Measurements from ENCODE around the gene TNF. TPM values are rescaled to one million over a fixed set of nuclear protein-coding genes. Genes with fewer than 3 reads are reported as not detected.
"Not testable (repeated sequence)": the region's sequence is repeated elsewhere in the genome, so short reads cannot be mapped to it uniquely, and the experiment has no call there.

The TNF gene
- total and polyA plus RNA-seq, 11 donors, result 0.15 to 7.6 (median 0.44) TPM; not detected in 1

GRCh38 chr6:31586599-31587281 lies 11.4 kb downstream of the TNF start:
- intact Hi-C loops (cut with DNase I), result no loop called here
- ATAC-seq (peak in 3 of 4 donors; percentile 53 to 68 (median 67)), DNase-seq (peak in 1 of 5 donors; percentile 38)
- TF ChIP-seq POLR2A (IDR thresholded peaks at IDR 0.05), result no peak
- TF ChIP-seq CTCF (IDR thresholded peaks at IDR 0.05), result no peak
- H3K27ac ChIP-seq, result peak overlapping the region in 4 of 12 donors; percentile 30 to 86 (median 37)
- peak overlapping the region in 4 of 12 donors; percentile 4 to 58 (median 18) for H3K4me3 ChIP-seq
- no peaks in the 10 kb centered on the region for H3K36me3 ChIP-seq
- H3K27me3 ChIP-seq, result no peaks in the 10 kb centered on the region
- H3K4me1 ChIP-seq, result peaks cover 0 to 72% (median 7%) of the 10 kb centered on the region in 12 donors
- WGBS, 4 donors, result 52 to 69% (median 66%) methylated on average over 5 to 9 of the region's 9 CpGs
- H3K9me3 ChIP-seq, result no peaks in the 10 kb centered on the region

- Histone ChIP-seq H3K27ac (peak overlapping the region in 1 of 12 donors; percentile 86), H3K4me1 (peaks cover 0 to 65% (median 0%) of the 10 kb centered on the region in 12 donors), H3K27me3 (no peaks in the 10 kb centered on the region), H3K9me3 (no peaks in the 10 kb centered on the region), H3K4me3 (peak overlapping the region in 3 of 12 donors; percentile 4 to 58 (median 5)), H3K36me3 (no peaks in the 10 kb centered on the region)
- DNase-seq, result no peak
- no peak for TF ChIP-seq CTCF (IDR thresholded peaks at IDR 0.05)
- 70 to 80% (median 75%) methylated on average over 12 of the region's 12 CpGs for WGBS, 4 donors
- intact Hi-C loops (cut with DNase I), result no loop called here
- ATAC-seq, result no peak
Measured at GRCh38 chr6:31587791-31588777, 12.7 kb downstream of the TNF start.

- 41 to 53% (median 49%) methylated on average over 9 of the region's 9 CpGs for WGBS, 4 donors
- DNase-seq (no peak), ATAC-seq (peak in 1 of 4 donors; percentile 25)
- Histone ChIP-seq H3K4me3 (peak overlapping the region in 1 of 12 donors; percentile 58), H3K36me3 (no peaks in the 10 kb centered on the region), H3K27me3 (no peaks in the 10 kb centered on the region), H3K27ac (peak overlapping the region in 1 of 12 donors; percentile 86), H3K4me1 (peaks cover 0 to 57% (median 0%) of the 10 kb centered on the region in 12 donors), H3K9me3 (no peaks in the 10 kb centered on the region)
- intact Hi-C loops (cut with DNase I), result no loop called here
- no peak for TF ChIP-seq CTCF (IDR thresholded peaks at IDR 0.05)
- TF ChIP-seq POLR2A (IDR thresholded peaks at IDR 0.05), result no peak
Measured at GRCh38 chr6:31588871-31589650, 13.7 kb downstream of the TNF start.

DNA sequence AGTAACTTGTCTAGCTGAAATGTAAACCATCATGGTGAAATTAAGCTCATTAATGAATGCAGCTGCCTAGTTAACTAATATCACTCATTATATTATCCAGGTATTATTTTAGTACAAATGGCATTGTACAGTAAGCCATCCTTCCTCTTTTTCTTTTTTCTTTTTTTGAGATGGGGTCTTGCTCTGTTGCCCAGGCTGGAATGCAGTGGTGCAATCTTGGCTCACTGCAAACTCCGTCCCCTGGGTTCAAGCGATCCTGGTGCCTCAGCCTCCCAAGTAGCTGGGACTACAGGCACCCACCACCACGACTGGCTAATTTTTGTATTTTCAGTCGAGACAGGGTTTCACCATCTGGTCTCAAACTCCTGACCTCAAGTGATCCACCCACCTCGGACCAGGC lies 15.3 kb downstream of the TNF start:
- WGBS, 4 donors, result 80 to 93% (median 90%) methylated on average over 5 of the region's 5 CpGs
- H3K36me3 ChIP-seq, H3K27ac ChIP-seq, DNase-seq, ATAC-seq, H3K27me3 ChIP-seq, H3K4me3 ChIP-seq, H3K9me3 ChIP-seq: not testable (repeated sequence)
- H3K4me1 ChIP-seq, result peaks cover 0 to 40% (median 0%) of the 10 kb centered on the region in 12 donors
- intact Hi-C loops (cut with DNase I), result loop anchor here in 1 of 10 donors (10.0 kb wide), 1 partner anchor 96 kb away; the partner anchor contains the start of gene MICB

Data from heart left ventricle (tissue), 16 donors.